PFSK-1 (cell line): Measurements from ENCODE around the gene YARS1.

Source experiments
- FOXP2 ChIP-seq: optimal IDR thresholded peaks from 2 replicates; pipeline ENCODE3; 2011; ENCODE audit warnings: borderline replicate concordance, control low read depth, inconsistent platforms; ENCODE audit not compliant: insufficient read depth; ENCODE audit errors: extremely low read length, extremely low read depth
- POLR2AphosphoS5 ChIP-seq: IDR thresholded peaks from 2 replicates; pipeline ENCODE4 v1.6.1; 2012; ENCODE audit warnings: low read depth, mild to moderate bottlenecking, control low read depth, low read length, moderate library complexity
- SIN3A ChIP-seq: IDR thresholded peaks from 2 replicates; pipeline ENCODE4 v1.6.1; 2012; ENCODE audit warnings: mild to moderate bottlenecking, low read length, moderate library complexity, borderline replicate concordance; ENCODE audit not compliant: insufficient read depth
- TAF1 ChIP-seq: IDR thresholded peaks from 2 replicates; pipeline ENCODE4 v1.6.1; 2012; ENCODE audit warnings: low read length, control low read depth, borderline replicate concordance; ENCODE audit not compliant: insufficient read depth
- TF ChIP-seq, protein P1 (sequence below), 2 experiments: IDR thresholded peaks; 2 replicates each; pipeline versions ENCODE4 v1.6.1 to v1.8.0; 2011 to 2012; ENCODE audit warnings: low read depth in 2 of 2, low read length in 2 of 2, control low read depth in 1 of 2, inconsistent platforms in 1 of 2, mild to moderate bottlenecking in 1 of 2, moderate library complexity in 1 of 2; ENCODE audit not compliant: insufficient read depth in 1 of 2

The YARS1 gene

DNA sequence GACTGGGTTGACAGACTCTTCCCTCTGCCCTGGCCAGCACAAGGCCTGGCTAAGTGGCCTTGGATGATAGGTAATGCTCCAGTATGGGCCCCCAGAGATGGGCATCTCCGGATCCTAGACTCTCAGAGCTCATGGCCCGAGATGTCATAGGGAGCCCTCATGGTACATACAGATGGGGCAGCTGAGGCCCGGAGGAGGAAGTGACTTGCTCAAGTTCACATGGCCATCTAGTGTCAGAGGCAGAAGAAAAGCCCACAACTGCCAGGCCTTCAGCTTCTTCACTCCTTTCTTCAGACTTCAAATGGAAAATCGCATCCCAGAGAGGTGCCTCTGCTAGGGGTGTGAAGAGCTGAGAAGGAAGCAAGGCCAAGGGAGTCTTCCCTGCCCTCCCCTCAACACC is 67.8 kb downstream of the YARS1 start:
- no peak for TF ChIP-seq SIN3A
- TF ChIP-seq POLR2AphosphoS5: no peak
- no peak for TF ChIP-seq FOXP2
- no peak for TF ChIP-seq TAF1
- TF ChIP-seq, protein P1, sequence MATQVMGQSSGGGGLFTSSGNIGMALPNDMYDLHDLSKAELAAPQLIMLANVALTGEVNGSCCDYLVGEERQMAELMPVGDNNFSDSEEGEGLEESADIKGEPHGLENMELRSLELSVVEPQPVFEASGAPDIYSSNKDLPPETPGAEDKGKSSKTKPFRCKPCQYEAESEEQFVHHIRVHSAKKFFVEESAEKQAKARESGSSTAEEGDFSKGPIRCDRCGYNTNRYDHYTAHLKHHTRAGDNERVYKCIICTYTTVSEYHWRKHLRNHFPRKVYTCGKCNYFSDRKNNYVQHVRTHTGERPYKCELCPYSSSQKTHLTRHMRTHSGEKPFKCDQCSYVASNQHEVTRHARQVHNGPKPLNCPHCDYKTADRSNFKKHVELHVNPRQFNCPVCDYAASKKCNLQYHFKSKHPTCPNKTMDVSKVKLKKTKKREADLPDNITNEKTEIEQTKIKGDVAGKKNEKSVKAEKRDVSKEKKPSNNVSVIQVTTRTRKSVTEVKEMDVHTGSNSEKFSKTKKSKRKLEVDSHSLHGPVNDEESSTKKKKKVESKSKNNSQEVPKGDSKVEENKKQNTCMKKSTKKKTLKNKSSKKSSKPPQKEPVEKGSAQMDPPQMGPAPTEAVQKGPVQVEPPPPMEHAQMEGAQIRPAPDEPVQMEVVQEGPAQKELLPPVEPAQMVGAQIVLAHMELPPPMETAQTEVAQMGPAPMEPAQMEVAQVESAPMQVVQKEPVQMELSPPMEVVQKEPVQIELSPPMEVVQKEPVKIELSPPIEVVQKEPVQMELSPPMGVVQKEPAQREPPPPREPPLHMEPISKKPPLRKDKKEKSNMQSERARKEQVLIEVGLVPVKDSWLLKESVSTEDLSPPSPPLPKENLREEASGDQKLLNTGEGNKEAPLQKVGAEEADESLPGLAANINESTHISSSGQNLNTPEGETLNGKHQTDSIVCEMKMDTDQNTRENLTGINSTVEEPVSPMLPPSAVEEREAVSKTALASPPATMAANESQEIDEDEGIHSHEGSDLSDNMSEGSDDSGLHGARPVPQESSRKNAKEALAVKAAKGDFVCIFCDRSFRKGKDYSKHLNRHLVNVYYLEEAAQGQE (IDR thresholded peaks at IDR 0.05; ENCODE audit: insufficient read depth in 1 of 2, low read depth in 2 of 2, low read length in 2 of 2): no peak

DNA sequence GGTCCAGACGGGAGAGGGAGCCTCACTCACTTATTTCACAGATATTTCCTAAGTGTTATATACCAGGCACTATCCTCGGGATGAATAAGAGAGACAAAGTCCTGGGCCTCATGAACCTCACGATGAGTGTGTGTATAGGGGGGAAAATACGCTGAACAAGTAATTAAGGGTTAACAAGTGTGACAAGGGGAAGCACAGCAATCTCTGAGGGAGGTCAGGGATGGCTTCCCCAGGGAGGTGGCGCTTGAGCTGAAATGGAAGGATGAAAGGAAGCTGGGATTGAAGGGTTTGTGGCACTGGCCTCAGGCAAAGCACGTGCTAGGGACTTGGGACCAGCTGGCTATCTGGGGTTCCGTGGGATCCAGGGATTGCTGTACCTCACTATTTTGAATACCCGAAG is 68.2 kb downstream of the YARS1 start:
- TF ChIP-seq POLR2AphosphoS5 (no peak), SIN3A (no peak), TAF1 (no peak), FOXP2 (no peak)
- TF ChIP-seq, protein P1 (IDR thresholded peaks at IDR 0.05; ENCODE audit: insufficient read depth in 1 of 2, low read depth in 2 of 2, low read length in 2 of 2): no peak

- TF ChIP-seq POLR2AphosphoS5 (no peak), TAF1 (no peak)
- TF ChIP-seq, protein P1 (IDR thresholded peaks at IDR 0.05; ENCODE audit: insufficient read depth in 1 of 2, low read depth in 2 of 2, low read length in 2 of 2): no peak
Measured at GRCh38 chr1:32748348-32748747, 68.8 kb downstream of the YARS1 start.

DNA sequence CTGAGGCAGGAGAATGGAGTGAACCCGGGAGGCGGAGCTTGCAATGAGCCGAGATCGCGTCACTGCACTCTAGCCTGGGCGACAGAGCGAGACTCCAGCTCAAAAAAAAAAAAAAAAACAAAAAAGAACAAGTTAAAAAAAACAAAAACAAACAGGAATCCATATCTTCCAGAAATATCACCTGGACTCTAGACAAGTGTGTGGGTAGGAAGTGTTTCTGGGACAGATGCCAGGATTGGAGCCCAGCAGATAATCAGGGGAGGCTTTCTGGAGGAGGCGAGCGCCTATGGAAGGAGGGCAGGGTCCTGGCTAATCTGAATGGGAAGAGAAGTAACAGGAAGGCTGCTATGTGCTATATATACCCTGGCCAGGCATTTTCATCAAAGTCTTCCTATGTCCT is 71.0 kb downstream of the YARS1 start:
- TF ChIP-seq SIN3A: no peak
- TF ChIP-seq, protein P1 (IDR thresholded peaks at IDR 0.05; ENCODE audit: insufficient read depth in 1 of 2, low read depth in 2 of 2, low read length in 2 of 2): no peak
- no peak for TF ChIP-seq POLR2AphosphoS5
- no peak for TF ChIP-seq TAF1
- TF ChIP-seq FOXP2: no peak

GRCh38 chr1:32744071-32744425 is 73.1 kb downstream of the YARS1 start:
- TF ChIP-seq SIN3A (no peak), TAF1 (no peak), POLR2AphosphoS5 (no peak), FOXP2 (no peak)
- TF ChIP-seq, protein P1 (IDR thresholded peaks at IDR 0.05; ENCODE audit: insufficient read depth in 1 of 2, low read depth in 2 of 2, low read length in 2 of 2): no peak
